ENCODE results near the gene CLPX.
A peak's percentile ranks its signal among the peaks of the same experiment; 100 is the strongest.

CLPX gene

DNA sequence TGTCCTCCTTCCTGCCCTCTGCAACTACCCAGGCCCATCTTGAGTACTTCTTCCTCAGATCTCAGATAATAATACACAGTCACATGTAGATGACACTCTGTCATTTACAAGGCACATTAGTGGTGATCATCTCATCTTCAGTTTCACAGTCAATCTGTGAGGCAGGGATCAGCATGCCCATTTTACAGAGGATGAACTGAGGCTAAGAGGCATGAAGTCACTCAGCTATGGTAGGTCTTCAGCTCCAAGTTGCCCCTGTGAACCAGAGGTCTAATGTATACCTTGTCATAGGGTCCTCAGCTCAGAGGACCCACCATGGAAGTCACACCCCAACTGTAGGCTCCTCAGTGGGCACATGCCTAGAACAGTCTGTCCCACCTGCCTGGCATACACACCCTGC lies 30.4 kb upstream of the CLPX start:
- H3K36me3 ChIP-seq (ENCODE audit: control insufficient read depth, insufficient read depth, low read length) = no peaks in the 10 kb centered on the region
- DNase-seq (ENCODE audit: extremely low read depth, insufficient read length) = no peak
- no peak overlapping the region for H3K4me3 ChIP-seq (replicated peaks; ENCODE audit: low read depth, low read length)
- TF ChIP-seq, protein P1, sequence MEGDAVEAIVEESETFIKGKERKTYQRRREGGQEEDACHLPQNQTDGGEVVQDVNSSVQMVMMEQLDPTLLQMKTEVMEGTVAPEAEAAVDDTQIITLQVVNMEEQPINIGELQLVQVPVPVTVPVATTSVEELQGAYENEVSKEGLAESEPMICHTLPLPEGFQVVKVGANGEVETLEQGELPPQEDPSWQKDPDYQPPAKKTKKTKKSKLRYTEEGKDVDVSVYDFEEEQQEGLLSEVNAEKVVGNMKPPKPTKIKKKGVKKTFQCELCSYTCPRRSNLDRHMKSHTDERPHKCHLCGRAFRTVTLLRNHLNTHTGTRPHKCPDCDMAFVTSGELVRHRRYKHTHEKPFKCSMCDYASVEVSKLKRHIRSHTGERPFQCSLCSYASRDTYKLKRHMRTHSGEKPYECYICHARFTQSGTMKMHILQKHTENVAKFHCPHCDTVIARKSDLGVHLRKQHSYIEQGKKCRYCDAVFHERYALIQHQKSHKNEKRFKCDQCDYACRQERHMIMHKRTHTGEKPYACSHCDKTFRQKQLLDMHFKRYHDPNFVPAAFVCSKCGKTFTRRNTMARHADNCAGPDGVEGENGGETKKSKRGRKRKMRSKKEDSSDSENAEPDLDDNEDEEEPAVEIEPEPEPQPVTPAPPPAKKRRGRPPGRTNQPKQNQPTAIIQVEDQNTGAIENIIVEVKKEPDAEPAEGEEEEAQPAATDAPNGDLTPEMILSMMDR (IDR thresholded peaks at IDR 0.05; ENCODE audit: insufficient read depth, low read length, poor library complexity, severe bottlenecking) = no peak
- H3K27me3 ChIP-seq (replicated peaks; ENCODE audit: control insufficient read depth, insufficient read depth, low read length) = no peaks in the 10 kb centered on the region

DNA sequence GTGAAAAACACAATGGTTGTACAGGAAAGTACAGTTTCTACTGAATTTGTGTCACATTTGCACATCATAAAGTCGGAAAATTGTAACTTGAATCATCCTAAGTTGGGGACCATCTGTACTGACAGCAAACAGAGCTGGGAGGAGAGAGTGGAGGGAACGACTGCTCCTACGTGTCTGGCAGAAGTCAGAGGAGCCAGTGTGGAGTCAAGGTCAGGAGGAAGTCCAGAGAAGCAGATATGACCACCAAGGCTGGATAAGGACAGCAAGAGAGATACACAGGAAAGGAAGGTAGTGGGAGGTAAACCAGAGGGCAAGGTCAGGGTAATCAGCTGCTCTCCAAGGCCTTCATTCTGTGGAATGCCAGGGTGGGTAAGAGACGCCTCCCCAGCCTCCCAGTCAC lies 28.9 kb upstream of the CLPX start:
- Histone ChIP-seq H3K36me3 (ENCODE audit: control insufficient read depth, insufficient read depth, low read length) (no peaks in the 10 kb centered on the region), H3K27me3 (replicated peaks; ENCODE audit: control insufficient read depth, insufficient read depth, low read length) (no peaks in the 10 kb centered on the region), H3K4me3 (replicated peaks; ENCODE audit: low read depth, low read length) (no peak overlapping the region)
- DNase-seq (ENCODE audit: extremely low read depth, insufficient read length) = no peak
- TF ChIP-seq, protein P1 (IDR thresholded peaks at IDR 0.05; ENCODE audit: insufficient read depth, low read length, poor library complexity, severe bottlenecking) = no peak

DNA sequence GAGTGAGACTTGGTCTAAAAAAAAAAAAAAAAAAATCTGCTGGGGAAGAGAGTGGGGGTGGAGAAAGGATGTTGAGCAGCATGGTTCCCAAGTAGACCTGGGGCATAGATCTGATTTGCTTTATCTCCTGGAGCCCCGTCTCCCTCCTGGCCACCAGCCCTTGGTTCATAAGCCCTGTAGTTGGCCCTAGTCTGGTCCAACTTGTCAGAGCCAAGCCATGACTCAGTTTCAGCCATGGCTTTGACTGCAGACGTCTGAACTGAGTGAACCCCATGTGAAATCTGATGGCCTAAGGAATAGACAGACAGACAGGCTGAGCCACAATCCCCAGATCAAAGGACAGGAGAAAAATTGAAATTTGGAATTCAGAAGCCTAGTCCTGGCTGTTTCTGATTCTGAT lies 28.1 kb upstream of the CLPX start:
- Histone ChIP-seq H3K36me3 (ENCODE audit: control insufficient read depth, insufficient read depth, low read length) (no peaks in the 10 kb centered on the region), H3K27me3 (replicated peaks; ENCODE audit: control insufficient read depth, insufficient read depth, low read length) (peaks cover 2% of the 10 kb centered on the region), H3K4me3 (replicated peaks; ENCODE audit: low read depth, low read length) (no peak overlapping the region)
- DNase-seq (ENCODE audit: extremely low read depth, insufficient read length) = no peak
- TF ChIP-seq, protein P1 (IDR thresholded peaks at IDR 0.05; ENCODE audit: insufficient read depth, low read length, poor library complexity, severe bottlenecking) = no peak

DNA sequence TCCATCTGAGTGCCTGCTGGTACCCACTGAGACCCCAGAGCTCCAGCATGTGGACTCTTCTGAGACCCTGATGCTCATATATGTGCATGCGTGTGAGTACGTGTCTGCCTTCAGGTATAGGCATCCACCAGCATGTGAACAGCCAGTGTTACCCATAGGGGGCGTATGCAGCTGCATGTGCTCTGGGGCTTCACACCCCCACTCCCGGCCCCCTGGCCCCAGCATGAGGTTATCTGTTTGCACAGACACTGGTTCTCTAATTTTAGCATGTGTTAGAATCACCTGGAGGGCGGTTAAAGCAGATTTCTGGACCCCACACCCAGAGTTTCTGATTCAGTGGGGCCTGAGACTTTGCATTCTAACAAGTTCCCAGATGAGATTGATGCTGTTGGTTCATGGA lies 27.0 kb upstream of the CLPX start:
- TF ChIP-seq, protein P1 (IDR thresholded peaks at IDR 0.05; ENCODE audit: insufficient read depth, low read length, poor library complexity, severe bottlenecking) = peak; percentile 78
- Histone ChIP-seq H3K36me3 (ENCODE audit: control insufficient read depth, insufficient read depth, low read length) (no peaks in the 10 kb centered on the region), H3K27me3 (replicated peaks; ENCODE audit: control insufficient read depth, insufficient read depth, low read length) (peaks cover 2% of the 10 kb centered on the region), H3K4me3 (replicated peaks; ENCODE audit: low read depth, low read length) (no peak overlapping the region)
- peak; percentile 24 for DNase-seq (ENCODE audit: extremely low read depth, insufficient read length)

DNA sequence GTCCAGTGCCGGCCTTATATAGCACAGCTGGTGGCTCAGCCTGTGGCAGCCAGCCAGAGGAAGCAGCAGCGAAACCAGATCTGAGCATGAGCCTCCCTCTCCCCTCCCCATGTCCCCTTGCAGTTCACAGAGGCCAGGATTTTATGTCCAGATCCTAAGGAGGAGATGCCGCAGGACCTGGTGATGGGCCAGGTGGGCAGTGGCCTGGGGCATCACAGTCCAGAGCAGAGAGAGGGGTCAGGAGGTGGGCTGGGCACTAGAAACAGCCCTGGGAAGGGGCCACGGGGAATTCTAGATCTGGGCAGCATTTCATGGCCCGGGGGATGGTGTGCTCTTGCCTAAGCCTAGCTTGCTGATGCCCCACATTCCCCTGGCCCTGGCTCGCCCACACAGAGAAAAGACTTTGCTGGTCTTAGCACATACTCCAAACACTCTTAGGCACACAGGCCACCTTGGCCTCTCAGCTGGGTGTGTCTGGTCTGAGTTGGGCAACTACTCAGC lies 26.4 kb upstream of the CLPX start:
- TF ChIP-seq, protein P1 (IDR thresholded peaks at IDR 0.05; ENCODE audit: insufficient read depth, low read length, poor library complexity, severe bottlenecking) = no peak
- no peaks in the 10 kb centered on the region for H3K36me3 ChIP-seq (ENCODE audit: control insufficient read depth, insufficient read depth, low read length)
- peaks cover 2% of the 10 kb centered on the region for H3K27me3 ChIP-seq (replicated peaks; ENCODE audit: control insufficient read depth, insufficient read depth, low read length)
- no peak overlapping the region for H3K4me3 ChIP-seq (replicated peaks; ENCODE audit: low read depth, low read length)
- no peak for DNase-seq (ENCODE audit: extremely low read depth, insufficient read length)

Data from GM06990 (cell line).